ENCODE data around the gene DHRSX.
"Not testable (repeated sequence)": the region's sequence is repeated elsewhere in the genome, so short reads cannot be mapped to it uniquely, and the experiment has no call there.

DHRSX gene, protein sequence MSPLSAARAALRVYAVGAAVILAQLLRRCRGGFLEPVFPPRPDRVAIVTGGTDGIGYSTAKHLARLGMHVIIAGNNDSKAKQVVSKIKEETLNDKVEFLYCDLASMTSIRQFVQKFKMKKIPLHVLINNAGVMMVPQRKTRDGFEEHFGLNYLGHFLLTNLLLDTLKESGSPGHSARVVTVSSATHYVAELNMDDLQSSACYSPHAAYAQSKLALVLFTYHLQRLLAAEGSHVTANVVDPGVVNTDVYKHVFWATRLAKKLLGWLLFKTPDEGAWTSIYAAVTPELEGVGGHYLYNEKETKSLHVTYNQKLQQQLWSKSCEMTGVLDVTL

GRCh38 chrX:2500803-2501558 lies at the start of gene DHRSX, which contains the start of gene ZBED1:
TSS of gene DHRSX (minus strand) at chrX:2500976. CDS start at chrX:2500925, 51 bp downstream.
TSS of gene ZBED1 (minus strand) at chrX:2500976. CDS start at chrX:2490719, 10,257 bp downstream.
- DNase-seq, result peak; percentile 26

- no peak for DNase-seq
Observed at GRCh38 chrX:2549876-2550275, 49.1 kb upstream of the DHRSX start.

DNA sequence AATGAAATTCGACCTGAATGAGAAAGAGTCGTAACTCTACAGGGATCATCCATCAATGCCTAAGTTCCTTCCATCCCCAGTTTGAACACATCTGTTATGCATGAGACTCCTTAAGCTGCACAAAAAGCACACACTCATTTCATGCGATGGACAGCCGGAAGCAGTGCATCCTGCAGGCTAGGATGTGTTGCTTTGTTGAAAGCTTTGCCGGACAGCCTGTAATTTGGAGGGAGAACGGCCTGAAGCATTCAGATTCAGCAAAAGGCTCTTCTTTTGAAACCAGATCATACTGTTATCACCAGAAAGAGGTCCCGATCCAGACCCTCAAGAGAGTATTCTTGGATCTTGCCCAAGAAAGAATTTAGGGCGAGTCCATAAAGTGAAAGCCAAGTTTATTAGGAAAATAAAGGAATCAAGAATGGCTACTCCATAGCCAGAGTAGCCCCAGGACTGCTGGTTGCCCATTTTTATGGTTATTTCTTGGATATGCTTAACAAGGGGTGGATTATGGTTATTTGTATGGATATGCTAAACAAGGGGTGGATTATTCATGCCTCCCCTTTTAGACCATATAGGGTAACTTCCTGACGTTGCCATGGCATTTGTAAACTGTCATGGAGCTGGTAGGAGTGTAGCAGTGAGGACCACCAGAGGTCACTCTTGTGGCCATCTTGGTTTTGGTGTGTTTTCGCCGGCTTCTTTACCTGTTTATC lies 48.1 kb upstream of the DHRSX start:
- DNase-seq, result no peak

GRCh38 chrX:2547736-2548135 lies 47.0 kb upstream of the DHRSX start:
- DNase-seq, result no peak

- no peak for DNase-seq
Observed at GRCh38 chrX:2546496-2546895, 45.7 kb upstream of the DHRSX start.

GRCh38 chrX:2545144-2545543 lies 44.4 kb upstream of the DHRSX start:
- no peak for DNase-seq

DNA sequence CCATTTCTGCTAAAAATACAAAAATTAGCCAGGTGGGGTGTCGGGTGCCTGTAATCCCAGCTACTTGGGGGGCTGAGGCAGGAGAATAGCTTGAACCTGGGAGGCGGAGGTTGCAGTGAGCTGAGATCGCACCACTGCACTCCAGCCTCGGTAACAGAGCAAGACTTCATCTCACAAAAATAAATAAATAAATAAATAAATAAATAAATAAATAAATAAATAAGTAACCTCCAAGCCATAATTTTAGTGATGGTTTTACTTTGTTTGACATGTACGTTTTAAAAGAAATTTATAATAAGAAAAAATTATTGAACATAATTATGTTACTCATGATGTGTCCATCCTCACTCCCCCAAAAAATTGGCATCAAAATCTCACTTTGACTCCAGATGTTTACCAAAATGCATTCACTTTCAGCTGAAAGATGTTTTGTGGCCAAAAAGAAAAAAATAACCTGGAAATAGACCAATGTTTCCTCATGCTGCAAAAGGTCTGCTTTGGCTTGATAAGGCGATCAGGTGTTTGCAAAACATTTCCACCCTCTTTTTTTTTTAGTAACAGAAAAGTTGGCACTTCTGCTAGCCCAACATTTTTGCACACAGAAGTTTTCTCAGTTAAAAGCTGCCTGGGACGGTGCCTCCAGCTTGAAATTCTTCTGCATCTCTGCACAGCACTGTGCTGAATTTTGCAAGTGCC lies 42.2 kb upstream of the DHRSX start:
- no peak for DNase-seq

DNA sequence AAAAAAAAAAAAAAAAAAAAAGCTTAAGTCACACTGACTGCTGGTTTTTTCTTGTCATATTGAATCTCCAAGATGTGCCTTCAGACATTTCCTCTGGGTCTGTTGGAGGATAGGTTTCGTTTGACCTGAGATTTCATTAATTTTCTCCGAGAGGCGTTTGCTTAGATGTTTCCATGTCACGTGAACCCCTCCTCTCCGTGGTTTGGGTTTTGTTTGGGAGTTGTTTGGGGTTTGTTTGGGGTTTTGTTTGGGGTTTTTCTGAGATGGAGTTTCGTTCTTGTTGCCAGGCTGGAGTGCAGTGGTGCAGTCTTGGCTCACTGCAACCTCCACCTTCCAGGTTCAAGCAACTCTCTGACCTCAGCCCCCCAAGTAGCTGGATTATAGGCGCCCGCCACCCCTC lies 40.8 kb upstream of the DHRSX start:
- DNase-seq, result no peak

- no peak for DNase-seq
Observed at GRCh38 chrX:2540426-2540947, 39.7 kb upstream of the DHRSX start.

DNA sequence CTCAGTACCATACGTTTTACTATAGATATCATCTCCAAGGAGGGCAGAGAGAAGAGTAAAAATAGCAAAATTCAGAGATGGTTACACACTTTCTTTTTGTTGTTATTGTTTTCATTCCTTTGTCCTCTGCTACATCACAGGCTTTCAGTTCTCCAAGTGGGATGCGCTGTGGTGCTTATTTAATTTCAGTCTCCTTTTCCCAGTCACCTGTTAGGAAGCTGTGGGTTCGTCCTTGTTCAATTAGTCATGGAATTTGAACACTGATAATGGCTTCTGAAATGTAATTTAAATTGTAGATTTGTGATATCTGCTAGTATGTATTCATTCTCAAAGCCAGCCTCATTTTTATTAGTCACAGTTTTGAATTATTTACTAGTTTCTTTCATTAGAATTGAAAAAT lies 38.8 kb upstream of the DHRSX start:
- DNase-seq, result no peak

DNA sequence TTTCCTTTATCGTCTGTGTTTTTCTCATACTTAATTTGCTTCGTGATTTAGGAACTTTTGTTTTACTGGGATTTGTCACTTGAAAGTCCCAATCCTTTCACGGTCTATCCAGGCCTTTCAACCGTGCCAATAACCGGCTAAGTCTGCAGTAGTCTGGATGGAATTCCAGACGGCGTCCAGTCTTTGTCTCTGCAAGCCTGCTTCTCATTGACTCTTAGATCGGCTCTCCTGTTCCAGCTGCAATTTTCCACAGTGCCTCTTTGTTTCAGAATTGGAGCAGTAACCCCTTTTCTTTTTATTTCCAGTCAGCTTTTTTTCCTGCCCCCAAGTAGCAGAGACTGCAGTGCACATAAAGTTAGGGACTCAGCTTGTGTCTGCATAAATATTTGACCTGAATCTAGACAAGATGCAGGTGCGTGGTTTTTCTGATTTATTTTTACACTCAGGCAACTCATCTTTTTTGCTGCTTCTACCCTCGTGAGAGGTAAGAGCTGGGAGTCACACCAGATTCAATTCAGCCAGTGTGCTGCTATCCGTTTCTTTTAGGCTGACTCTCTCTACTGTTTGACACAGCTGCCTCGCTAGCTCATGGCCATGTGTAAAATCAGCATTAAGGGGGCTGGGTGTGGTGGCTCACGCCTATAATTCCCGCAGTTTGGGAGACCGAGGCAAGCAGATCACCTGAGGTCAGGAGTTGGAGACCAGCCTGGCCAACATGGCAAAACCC lies 37.4 kb upstream of the DHRSX start:
- DNase-seq, result no peak

DNA sequence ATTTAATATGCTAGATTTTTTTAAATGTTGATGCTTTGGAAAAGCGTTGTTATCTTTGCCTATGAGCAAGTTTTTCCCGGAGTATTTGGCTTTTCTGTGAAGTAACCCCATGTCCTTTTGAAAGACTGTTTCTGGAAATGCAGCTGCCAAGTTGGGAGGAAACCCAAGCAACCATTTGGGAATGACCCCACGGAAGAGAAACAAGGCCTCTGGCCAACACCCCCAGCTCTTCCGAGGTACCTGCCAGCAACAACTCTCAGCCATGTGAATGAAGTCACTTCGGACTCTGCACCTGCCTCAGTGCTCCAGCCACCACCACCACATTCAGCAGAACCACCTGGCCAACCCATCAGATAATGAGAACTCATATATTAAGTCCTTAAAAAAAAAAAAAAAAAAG lies 36.2 kb upstream of the DHRSX start:
- no peak for DNase-seq

DNA sequence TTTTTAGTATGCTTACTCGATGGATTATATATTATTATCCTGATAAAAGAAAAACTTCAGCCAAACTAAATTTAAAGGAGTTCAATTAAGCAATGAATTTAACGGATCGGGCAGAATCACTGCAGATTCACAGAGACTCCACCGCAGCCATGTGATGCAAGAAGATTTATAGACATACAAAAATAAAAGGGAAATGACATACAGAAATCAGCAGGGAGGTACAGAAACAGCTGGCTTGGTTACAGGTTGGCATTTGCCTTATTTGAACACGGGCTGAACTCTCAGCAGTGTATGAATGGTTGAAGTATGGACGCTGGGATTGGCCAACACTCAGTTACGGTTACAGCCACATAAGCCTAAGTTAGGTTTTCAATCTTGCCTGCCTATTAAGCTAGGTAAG lies 35.4 kb upstream of the DHRSX start:
- no peak for DNase-seq

DNA sequence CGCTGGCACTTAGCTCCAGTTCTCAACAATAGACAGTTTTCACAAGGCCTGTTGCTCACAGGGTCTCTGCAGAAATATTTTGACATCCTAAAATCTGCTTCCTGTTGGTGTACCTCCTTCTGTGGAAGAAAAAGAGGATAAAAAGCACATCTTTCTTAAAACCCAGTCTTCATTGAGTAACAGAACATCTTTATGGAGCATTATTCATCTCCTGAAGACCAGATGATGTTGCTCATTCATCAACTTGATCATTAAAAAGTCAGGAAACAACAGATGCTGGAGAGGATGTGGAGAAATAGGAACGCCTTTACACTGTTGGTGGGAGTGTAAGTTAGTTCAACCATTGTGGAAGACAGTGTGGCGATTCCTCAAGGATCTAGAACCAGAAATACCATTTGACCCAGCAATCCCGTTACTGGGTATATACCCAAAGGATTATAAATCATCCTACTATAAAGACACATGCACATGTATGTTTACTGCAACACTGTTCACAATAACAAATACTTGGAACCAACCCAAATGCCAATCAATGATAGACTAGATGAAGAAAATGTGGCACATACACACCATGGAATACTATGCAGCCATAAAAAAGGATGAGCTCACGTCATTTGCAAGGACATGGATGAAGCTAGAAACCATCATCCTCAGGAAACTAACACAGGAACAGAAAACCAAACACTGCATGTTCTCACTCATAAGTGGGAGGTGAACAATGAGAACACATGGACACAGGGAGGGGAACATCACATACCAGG lies 33.7 kb upstream of the DHRSX start:
- DNase-seq, result not testable (repeated sequence)

DNA sequence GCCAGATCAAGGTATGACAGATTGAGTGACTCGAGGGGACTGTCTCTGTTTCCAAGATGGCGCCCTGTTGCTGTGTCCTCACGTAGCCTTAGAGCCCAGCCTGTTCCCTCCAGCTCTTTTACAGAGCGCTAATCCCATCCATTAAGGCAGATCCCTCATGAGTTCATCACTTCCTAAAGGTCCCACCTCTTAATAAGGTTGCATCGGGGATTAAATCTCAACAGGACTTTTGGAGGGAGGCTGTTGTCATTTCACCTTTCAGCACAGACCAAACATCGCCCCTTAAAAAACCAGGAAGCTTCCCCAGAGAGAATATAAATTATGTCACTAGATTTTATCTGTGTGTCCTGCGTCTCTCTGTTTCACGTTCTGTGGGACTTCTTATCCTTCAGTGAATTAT lies 32.6 kb upstream of the DHRSX start:
- no peak for DNase-seq

DNA sequence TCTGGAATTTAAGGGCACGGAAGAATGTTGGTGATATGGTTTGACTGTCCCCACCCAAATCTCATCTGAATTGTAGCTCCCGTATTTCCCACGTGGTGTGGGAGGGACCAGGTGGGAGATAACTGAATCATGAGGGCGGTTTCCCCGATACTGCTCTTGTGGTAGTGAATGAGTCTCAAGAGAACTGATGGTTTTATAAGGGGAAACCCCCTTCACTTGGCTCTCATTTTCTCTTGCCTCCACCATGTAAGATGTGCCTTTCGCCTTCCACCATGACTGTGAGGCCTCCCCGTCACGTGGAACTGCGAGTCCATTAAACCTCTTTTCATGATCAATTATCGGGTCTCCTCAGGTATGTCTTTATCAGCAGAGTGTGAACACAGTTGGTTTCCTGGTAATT lies 25.6 kb upstream of the DHRSX start:
- DNase-seq, result no peak

DNA sequence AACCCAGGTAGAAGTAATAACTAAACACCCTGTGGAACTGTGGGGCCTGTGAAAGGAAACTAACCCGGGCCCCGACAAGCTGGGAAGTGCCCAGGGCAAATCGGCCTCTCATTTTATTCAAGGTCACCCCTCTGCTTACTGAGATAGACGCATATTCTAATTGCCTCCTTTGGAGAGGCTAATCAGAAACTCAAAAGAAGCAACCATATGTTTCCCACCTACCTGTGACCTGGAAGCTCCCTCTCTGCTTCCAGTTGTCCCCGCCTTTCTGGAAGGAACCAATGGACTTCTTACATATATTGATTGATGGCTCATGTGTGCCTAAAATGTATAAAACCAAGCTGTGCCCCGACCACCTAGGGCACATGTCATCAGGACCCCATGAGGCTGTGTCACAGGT lies 23.1 kb upstream of the DHRSX start:
- no peak for DNase-seq

GRCh38 chrX:2521927-2522386 lies 21.2 kb upstream of the DHRSX start:
- DNase-seq, result no peak

DNA sequence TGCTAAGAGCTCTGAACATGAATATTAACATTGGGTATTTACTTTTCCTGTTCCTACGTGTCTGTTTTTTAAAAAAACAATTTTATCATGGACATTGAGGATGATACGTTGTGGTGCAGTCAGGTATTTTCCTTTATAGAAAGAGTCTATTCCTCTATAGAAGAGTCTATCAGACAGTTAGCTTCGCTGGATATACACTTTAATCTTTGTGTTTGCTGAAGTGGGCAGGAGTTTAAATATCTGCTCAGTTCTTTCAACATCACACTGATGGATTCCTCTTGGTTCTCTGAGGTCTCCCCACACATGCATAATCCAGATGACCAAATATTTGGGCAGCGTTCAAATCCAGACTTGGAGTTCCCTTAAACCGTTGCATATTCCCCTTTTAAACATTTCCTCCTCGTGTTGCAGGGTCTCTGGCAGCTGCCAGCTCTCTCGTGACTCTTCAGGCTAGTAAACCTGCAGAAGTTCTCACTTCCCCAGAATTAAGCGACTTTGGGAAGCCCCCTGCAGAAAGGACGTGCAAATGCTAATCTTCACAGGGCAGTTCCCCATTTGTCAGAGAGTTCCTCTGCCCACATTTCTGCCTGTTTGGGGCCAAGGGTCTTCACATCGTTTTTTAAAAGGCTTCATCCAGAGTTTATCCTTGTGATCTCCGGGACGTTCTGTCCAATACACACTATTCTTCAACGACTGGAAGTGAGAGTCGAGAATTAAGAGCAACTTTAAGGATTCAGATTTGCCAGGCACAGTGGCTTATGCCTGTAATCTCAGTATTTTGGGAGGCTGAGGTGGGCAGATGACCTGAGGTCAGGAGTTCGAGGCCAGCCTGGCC lies 20.5 kb upstream of the DHRSX start:
- DNase-seq, result no peak

DNA sequence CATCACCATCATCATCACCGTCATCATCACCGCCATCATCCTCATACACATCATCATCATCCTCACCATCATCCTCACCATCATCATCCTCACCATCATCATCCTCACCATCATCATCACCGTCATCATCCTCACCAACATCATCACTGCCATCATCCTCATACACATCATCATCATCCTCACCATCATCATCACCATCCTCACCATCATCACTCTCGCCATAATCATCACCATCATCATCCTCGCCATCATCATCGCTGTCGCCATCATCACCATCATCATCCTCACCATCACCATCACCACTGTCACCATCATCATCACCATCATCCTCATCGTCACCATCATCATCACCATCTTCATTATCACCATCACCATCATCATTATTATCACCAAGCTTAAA lies 19.8 kb upstream of the DHRSX start:
- no peak for DNase-seq

Data from HCEC 1CT (cell line).